Measurements from ENCODE around the gene PRIM2.
"Not testable (repeated sequence)": the region's sequence is repeated elsewhere in the genome, so short reads cannot be mapped to it uniquely, and the experiment has no call there.

DNA sequence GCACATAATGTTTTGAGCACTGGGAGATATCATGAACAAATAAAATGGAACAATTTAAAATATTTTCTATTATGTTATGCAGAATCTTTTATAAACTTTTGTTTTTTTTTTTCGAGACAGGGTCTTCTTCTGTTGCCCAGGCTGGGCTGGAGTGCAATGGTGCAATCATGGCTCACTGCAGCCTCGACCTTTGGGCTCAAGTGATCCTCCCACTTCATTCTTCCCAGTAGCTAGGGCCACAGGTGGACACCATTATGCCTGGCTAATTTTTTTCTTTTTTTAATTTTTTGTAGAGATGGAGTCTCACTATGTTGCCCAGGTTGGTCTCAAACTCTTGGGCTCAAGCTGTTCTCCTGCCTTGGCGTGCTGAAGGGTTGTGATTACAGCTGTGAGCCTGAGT is 220.5 kb downstream of the PRIM2 start:
- TF ChIP-seq, protein P1, sequence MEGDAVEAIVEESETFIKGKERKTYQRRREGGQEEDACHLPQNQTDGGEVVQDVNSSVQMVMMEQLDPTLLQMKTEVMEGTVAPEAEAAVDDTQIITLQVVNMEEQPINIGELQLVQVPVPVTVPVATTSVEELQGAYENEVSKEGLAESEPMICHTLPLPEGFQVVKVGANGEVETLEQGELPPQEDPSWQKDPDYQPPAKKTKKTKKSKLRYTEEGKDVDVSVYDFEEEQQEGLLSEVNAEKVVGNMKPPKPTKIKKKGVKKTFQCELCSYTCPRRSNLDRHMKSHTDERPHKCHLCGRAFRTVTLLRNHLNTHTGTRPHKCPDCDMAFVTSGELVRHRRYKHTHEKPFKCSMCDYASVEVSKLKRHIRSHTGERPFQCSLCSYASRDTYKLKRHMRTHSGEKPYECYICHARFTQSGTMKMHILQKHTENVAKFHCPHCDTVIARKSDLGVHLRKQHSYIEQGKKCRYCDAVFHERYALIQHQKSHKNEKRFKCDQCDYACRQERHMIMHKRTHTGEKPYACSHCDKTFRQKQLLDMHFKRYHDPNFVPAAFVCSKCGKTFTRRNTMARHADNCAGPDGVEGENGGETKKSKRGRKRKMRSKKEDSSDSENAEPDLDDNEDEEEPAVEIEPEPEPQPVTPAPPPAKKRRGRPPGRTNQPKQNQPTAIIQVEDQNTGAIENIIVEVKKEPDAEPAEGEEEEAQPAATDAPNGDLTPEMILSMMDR (IDR thresholded peaks at IDR 0.05; ENCODE audit: low read length): not testable (repeated sequence)
- not testable (repeated sequence) for TF ChIP-seq EZH2 (IDR thresholded peaks at IDR 0.05; ENCODE audit: borderline replicate concordance, low read length)
